OCI-LY1 (cell line): ENCODE results near the gene ZNF85.

ENCODE experiments used
- EZH2 ChIP-seq: fragments of 200-600 bp; sonication (generic), shearing (Covaris generic); IDR thresholded peaks from 2 replicates; pipeline ENCODE4 v1.8.0; 2017; ENCODE audit warnings: borderline replicate concordance, mixed run types, mild to moderate bottlenecking, antibody characterized with exemption, low read length, moderate library complexity, mixed read lengths
- TF ChIP-seq, protein P1 (sequence below): fragments of 200-600 bp; sonication (generic), shearing (Covaris generic); IDR thresholded peaks from 2 replicates; pipeline ENCODE4 v1.5.1; 2017; ENCODE audit warnings: mild to moderate bottlenecking, antibody characterized with exemption, low read length, moderate library complexity, mixed read lengths

GRCh38 chr19:20912973-20913372 lies 10.1 kb upstream of the ZNF85 start:
- TF ChIP-seq, protein P1, sequence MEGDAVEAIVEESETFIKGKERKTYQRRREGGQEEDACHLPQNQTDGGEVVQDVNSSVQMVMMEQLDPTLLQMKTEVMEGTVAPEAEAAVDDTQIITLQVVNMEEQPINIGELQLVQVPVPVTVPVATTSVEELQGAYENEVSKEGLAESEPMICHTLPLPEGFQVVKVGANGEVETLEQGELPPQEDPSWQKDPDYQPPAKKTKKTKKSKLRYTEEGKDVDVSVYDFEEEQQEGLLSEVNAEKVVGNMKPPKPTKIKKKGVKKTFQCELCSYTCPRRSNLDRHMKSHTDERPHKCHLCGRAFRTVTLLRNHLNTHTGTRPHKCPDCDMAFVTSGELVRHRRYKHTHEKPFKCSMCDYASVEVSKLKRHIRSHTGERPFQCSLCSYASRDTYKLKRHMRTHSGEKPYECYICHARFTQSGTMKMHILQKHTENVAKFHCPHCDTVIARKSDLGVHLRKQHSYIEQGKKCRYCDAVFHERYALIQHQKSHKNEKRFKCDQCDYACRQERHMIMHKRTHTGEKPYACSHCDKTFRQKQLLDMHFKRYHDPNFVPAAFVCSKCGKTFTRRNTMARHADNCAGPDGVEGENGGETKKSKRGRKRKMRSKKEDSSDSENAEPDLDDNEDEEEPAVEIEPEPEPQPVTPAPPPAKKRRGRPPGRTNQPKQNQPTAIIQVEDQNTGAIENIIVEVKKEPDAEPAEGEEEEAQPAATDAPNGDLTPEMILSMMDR, result no peak
- TF ChIP-seq EZH2, result no peak
